Measurements from ENCODE around the gene SLC5A1.

- no peak for TF ChIP-seq CTCF (conservative IDR thresholded peaks at IDR 0.05; ENCODE audit: low read depth, low read length)
- no peak for TF ChIP-seq EZH2 (IDR thresholded peaks at IDR 0.05; ENCODE audit: low read length, unreplicated experiment)
- no peak for TF ChIP-seq EZH2phosphoT487 (IDR thresholded peaks at IDR 0.05; ENCODE audit: borderline replicate concordance, low read length)
Observed at GRCh38 chr22:32097881-32098499, 54.9 kb downstream of the SLC5A1 start.
